ENCODE measurements around the gene KHDRBS1. TPM values are rescaled to one million over a fixed set of nuclear protein-coding genes. Genes with fewer than 3 reads are reported as not detected.
"Not testable (repeated sequence)": the region's sequence is repeated elsewhere in the genome, so short reads cannot be mapped to it uniquely, and the experiment has no call there.

KHDRBS1 gene, protein sequence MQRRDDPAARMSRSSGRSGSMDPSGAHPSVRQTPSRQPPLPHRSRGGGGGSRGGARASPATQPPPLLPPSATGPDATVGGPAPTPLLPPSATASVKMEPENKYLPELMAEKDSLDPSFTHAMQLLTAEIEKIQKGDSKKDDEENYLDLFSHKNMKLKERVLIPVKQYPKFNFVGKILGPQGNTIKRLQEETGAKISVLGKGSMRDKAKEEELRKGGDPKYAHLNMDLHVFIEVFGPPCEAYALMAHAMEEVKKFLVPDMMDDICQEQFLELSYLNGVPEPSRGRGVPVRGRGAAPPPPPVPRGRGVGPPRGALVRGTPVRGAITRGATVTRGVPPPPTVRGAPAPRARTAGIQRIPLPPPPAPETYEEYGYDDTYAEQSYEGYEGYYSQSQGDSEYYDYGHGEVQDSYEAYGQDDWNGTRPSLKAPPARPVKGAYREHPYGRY
- total RNA-seq (2014; rRNA removed; shearing (Covaris generic)): 64.2 and 64.7 TPM in 2 replicates

DNA sequence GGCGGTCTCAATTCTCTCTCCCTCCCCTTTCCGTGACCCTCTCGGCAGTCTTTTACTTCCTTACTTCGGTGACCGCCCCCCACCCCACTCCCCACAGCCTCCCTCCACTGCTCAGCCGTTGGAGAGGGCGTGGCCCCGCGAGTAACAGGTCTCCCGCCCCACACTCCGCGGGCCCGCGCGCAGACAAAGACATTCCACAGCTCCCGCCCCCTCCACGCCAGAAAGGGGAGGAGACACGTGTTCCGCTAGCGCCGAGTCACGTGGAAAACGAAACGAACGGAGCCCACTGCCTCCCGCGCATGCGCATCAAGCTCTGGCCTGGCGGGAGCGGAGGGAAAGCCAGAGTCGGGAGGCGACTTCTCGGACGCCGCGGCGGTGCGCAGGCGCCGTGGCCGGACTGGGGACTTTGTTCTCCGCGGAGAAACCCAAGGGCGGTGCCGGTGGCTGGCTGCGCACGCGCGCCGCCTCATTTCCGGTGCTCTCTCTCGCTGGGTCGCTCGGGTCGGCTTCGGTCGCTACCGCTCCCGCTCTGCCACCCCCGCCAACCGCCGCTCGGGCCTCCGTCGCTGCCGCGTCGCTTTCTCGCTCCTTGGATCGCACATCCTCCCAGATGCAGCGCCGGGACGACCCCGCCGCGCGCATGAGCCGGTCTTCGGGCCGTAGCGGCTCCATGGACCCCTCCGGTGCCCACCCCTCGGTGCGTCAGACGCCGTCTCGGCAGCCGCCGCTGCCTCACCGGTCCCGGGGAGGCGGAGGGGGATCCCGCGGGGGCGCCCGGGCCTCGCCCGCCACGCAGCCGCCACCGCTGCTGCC lies at the start of gene KHDRBS1:
TSS of gene KHDRBS1 (plus strand) at position 483 of the 813 bp plus-strand sequence. CDS start at position 611, 128 bp downstream.
- DNase-seq (ENCODE audit: low read depth): peak; percentile 100

GRCh38 chr1:31970873-31971272 lies 42.8 kb upstream of the KHDRBS1 start:
- DNase-seq (ENCODE audit: low read depth): no peak

- peak; percentile 56 for DNase-seq (ENCODE audit: low read depth)
Measured at GRCh38 chr1:31976401-31976800, 37.3 kb upstream of the KHDRBS1 start.

DNA sequence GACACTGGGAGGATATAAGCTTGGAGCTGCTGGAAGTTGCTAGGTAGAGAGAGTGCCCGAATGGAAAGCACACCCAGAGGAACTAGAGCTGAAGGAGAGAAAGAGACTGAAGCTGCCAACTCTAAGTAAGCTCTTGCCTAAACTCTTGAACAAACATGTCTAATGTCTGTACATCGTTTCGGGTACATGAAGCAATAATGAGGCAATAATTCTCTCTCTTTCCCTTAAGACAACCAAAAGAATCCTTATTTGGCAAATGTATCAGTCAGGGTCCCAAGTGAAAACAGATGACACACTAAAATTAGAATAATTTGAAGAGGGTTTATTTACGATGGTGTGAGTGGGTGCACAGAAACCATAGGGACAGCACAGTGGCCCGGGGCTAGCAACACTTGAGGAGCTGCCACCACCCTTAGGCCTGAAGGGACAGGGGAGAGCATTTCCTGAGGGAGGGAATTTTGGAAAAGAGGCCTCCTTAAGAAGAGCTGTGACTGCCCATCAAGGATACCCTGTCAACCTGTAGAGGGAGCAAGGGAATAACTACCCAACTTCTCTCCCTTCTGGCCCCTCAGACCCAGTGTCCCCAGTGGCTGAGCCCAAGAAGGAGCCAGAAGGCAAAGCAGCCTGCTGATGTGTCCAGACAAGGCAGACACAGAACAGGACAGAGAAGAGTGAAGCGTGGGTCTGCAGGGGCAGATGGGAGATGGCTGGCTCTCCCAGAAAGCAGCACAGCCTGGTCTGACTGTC lies 36.1 kb upstream of the KHDRBS1 start:
- DNase-seq (ENCODE audit: low read depth): peak; percentile 29

- DNase-seq (ENCODE audit: low read depth): no peak
Measured at GRCh38 chr1:31978843-31979400, 34.7 kb upstream of the KHDRBS1 start.

- no peak for DNase-seq (ENCODE audit: low read depth)
Measured at GRCh38 chr1:31980835-31981455, 32.7 kb upstream of the KHDRBS1 start.

GRCh38 chr1:31981456-31981839 lies 32.2 kb upstream of the KHDRBS1 start:
- no peak for DNase-seq (ENCODE audit: low read depth)

- peak; percentile 53 for DNase-seq (ENCODE audit: low read depth)
Measured at GRCh38 chr1:31981972-31982371, 31.7 kb upstream of the KHDRBS1 start.

DNA sequence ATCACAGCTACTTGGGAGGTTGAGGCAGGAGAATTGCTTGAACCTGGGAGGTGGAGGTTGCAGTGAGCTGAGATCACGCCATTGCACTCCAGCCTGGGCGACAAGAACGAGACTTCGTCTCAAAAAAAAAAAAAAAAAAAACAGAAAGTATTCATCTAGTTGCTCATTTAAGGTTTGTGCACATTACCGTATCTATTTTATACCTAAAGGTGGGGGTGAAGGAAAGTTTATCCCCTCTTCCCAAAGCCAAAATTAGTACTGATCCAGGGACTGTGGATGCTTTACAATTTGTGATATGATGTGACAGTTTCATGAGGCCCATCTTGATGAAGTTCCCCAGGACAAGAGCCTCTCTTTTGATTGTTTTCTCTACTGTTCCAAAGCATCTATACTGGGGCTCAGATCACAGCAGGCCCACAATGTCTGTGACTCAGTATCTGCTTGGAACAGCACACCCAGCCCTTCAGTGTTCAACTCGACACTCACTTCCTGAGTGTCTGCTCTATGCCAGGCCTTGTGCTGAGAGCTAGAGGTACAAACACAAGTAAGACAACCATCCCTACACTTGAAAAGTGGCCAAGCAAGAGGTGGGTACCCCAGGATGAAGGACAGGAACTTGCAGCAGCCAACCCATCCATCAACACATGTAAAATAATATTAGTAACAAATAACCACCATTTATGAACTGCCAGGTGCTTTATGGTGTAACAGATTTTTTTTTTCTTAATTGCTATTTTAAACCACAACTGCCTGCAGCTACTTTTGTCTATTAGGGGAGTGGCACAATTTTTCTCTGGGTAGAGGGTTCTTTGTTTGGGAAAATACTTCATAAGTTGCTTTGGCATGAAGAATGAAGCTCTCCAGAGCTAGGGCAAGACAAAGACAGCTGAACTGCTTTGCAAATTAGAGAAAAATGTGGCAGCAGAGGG lies 29.0 kb upstream of the KHDRBS1 start:
- peak; percentile 58 for DNase-seq (ENCODE audit: low read depth)

DNA sequence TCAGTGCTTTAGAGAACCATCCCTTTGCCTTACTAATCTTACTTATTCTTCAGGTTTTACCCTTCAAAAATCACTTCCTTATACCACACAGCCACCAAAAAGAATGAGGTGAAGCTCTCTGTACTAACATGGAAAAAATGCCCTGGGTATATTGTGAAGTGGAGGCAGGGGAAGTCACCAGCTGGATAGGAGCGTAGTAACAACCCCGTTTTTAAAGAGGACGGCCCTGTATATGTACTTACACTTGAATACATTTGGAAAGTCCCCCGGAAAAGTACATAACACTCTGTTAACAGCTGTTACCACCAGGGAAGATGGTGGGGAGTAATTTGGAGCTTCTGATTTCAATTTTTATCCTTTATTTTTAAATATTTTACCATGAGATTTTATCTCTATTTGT lies 28.2 kb upstream of the KHDRBS1 start:
- DNase-seq (ENCODE audit: low read depth): peak; percentile 12

- DNase-seq (ENCODE audit: low read depth): peak; percentile 59
Measured at GRCh38 chr1:31987135-31987619, 26.5 kb upstream of the KHDRBS1 start.

- DNase-seq (ENCODE audit: low read depth): no peak
Measured at GRCh38 chr1:31989964-31990363, 23.7 kb upstream of the KHDRBS1 start.

GRCh38 chr1:31991182-31991581 lies 22.5 kb upstream of the KHDRBS1 start:
- no peak for DNase-seq (ENCODE audit: low read depth)

DNA sequence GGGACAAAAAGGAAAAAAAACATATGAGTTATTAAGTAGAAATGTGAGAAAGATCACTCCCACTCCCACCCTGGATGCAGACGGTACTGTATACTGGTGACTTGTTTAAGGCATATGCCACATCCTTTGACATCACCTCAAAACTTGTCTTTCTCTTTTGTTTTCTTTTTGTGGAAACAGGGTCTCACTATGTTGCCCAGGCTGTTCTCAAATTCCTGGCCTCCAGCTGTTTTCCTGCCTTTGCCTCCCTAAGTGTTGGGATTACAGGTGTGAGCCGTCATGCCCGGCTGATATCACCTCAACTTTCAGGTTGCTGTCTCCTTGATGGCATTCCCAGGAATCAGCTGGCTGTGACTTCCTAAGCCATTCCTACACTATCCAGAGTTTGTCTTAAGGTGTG lies 18.4 kb upstream of the KHDRBS1 start:
- DNase-seq (ENCODE audit: low read depth): no peak

GRCh38 chr1:31996121-31996520 lies 17.5 kb upstream of the KHDRBS1 start:
- DNase-seq (ENCODE audit: low read depth): not testable (repeated sequence)

DNA sequence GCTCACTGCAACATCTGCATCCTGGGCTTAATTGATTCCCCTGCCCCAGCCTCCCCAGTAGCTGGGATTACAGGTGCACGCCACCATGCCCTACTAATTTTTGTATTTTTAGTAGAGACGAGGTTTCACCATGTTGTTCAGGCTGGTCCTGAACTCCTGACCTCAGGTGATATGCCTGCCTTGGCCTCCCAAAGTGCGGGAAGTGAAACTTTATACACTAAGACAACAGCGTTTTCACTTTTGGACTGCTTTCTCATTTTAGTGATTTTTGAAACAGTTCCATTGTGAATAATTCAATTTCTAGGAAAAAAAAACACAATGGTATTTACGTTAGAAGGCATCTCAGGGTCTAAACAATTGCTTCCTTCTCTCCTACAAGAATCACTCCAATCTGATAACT lies 11.8 kb upstream of the KHDRBS1 start:
- DNase-seq (ENCODE audit: low read depth): no peak

DNA sequence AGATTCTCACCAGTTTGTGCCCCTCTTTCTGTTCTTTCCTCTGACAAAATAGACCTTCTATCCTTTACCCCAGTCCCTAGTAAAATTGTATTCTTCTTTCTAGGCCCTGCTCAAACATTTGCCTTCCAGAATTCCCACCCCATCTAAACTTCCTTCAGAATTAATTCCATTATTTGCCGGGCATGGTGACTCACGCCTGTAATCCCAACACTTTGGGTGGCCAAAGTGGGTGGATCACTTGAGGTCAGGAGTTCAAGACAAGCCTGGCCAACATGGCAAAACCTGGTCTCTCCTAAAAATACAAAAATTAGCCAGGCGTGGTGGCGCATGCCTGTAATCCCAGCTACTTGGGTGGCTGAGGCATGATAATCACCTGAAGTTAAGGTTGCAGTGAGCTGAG lies 11.4 kb upstream of the KHDRBS1 start:
- DNase-seq (ENCODE audit: low read depth): not testable (repeated sequence)

DNA sequence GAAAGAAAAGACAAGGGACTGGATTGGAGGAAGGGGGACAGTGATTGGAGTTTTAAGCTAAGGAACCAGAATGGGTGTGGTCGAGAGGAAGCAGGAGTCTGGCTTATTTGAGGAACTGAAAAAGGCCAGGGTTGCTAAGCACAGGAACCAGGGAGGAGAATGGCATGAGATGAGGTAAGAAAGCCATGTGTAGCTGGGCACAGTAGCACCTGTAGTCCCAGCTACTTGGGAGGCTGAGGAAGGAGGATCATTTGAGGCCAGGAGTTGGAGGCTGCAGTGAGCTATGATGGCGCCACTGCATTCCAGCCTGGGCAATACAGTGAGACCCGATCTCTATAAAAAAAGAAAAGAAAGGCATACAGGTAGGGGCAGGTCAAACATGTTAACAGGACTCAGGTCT lies 8.1 kb upstream of the KHDRBS1 start:
- DNase-seq (ENCODE audit: low read depth): no peak

DNA sequence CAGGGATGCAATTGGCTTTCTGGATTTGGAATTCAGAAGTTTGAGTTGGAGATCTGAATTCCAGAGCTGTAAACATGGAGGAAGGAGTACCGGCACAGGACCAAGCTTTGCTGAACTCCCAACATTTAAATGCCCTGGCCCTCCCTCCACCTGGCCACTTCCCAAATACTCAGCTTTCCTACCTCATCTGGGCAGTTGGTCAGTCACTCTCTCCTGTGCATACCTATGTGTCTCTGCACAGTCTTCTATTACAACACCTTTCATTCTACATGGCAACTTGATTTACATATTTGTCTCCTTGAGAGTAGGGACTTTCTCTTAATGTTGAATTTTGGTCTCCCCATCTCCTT lies 6.1 kb upstream of the KHDRBS1 start:
- DNase-seq (ENCODE audit: low read depth): no peak

DNA sequence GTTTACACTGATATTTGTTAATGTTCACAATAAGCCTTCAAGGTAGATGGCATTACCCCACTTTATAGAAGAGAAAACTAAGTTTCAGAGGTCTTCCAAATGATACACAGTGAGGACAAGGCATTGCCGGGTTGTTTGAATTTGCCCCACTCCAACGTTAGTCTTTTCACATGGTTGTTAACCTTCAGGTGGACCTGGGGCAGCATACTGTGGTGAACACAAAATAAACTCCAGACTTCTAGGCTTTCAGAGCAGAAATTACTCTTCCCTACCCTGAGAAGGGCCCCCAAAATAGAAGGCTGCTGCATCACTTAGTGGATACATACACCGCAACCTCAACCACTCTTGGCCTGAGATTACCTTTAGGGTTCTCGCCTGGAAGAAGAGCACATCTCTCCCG lies 3.4 kb upstream of the KHDRBS1 start:
- DNase-seq (ENCODE audit: low read depth): no peak

Data from Daoy (cell line).